Stimulated activated CD8-positive, alpha-beta memory T cell treated with anti-CD3 and anti-CD28 coated beads, Interleukin-4, amount 100 ng/mL, for 4 hours (primary cell): ENCODE results near the gene RELB.

Source experiments
- DNase-seq, 2 donors: peaks; one replicate each; pipeline ENCODE4 v3.0.0-alpha.2; 2020; ENCODE audit warnings: low read depth in 2 of 2, low spot score in 1 of 2

The RELB gene

DNA sequence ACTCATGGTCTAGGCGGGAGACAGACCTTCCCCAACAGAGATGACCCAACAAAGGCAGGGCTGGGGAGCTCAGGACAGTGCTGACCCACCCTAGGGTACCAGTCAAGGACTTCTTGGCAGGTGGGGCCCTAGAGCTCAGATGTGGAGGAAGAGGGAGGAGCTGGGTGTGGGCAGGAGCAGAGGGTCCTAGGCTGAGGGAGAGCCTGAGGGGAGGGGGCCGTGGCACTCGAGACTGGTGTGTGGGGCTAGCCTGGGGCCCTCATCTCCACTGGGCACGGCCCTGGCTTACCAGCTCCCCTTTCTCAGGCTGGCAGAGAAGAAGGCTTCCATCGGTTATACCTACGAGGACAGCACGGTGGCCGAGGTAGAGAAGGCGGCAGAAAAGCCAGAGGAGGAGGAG lies 56.2 kb downstream of the RELB start:
- DNase-seq = no peak

DNA sequence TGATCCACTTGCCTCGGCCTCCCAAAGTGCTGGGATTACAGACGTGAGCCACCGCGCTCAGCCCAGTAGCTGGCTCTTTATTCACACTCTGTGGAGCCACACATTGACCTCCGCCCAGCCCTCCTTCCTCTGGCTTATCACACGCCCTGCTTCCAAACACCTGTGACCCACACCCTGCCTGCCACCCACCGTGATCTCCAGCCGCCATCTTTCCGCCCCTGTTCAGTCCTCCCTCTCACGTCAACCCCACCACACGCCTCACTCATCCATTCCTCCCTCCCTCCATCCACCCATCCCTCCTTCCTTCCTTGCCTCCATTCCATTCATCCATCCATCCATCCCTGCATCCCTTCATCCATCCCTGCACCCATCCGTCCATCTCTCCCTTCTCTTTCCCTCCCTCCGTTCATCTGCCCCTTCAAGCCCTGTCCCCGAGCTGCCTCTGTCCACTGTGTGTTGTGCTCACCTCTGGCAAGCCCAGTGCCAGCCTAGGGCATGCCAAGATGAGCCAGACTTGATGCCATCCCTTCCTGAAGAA lies 57.4 kb downstream of the RELB start:
- DNase-seq = no peak

DNA sequence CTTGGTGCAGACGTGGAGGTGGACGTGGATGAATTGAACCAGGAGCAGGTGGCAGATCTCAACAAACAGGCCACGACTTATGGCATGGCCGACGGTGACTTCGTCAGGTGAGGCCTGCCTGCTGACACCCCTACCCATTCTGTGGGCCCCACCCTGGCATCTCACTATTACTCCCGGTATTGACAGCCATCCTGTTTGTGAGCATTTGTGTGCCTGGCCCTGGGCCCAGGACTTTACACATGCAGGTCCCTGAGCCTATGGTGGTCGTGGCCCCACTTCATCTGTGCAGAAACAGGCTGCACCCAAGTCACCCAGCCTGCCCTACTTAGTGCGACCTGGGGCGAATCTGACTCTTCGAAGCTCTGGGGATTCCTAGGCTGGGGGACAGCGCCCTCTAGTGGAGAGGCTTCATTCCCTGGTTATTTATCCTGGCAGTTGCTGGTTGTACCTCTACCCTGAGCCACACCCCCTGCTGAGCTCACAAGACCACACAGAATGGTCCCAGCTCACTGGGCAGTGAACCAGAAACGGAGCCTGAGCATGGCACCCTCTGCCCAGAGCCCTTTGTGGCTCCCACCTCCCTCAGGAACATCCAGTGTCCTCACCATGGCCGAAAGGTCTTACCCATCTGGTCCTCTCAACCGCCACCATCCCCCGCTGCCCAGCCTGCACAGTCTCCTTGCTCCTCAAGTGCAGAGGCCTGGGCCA lies 58.1 kb downstream of the RELB start:
- peak; percentile 64 to 77 for DNase-seq

DNA sequence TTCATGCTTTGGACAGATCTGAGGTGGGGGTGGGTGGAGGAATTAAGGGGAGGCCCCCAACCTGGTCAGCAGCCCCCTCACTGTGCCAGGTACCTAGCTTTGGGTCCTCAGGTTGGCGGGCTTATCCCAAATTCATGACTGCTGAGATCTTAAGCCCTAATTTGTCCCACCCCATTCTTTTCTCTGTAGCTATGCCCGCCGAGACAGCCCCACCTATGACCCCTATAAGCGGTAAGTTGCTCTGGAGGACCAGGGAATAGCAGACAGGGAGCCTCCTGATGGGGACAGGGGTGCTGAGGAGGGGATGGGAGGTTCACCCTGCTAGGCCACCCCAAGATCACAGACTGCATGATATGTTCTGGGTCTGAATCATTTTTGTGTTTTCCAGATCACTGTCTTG lies 60.7 kb downstream of the RELB start:
- no peak for DNase-seq

DNA sequence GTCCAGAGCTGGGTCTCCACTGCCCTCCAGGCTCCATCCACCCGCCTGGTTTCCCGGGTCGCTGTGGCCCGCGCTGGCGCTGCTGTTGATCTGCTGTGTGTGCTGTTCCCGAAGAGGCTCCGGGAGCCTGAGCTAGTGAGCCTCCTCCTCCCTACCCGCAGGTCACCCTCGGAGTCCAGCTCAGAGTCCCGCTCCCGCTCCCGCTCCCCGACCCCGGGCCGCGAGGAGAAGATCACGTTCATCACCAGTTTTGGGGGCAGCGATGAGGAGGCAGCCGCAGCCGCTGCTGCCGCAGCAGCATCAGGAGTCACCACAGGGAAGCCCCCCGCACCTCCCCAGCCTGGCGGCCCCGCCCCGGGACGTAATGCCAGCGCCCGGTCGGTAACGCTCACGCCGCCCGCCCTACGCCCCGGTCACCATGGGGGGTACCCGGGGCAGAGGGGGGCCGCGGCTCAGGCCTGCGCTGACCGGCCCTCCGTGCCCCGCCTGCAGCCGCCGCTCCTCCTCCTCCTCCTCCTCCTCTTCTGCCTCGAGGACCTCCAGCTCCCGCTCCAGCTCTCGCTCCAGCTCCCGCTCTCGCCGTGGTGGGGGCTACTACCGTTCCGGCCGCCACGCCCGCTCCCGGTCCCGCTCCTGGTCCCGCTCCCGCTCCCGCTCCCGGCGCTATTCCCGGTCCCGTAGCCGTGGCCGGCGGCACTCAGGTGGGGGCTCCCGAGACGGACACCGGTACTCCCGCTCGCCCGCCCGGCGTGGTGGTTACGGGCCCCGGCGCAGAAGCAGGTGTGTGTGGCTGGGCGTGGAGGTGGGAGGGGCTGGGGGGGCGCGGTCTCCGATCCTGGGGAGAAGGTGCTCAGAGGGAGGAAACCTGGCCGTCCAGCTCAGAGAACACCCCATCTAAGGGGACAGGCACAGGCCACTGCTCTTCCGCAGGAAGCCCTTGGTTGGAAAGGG lies 62.9 kb downstream of the RELB start:
- DNase-seq = no peak

DNA sequence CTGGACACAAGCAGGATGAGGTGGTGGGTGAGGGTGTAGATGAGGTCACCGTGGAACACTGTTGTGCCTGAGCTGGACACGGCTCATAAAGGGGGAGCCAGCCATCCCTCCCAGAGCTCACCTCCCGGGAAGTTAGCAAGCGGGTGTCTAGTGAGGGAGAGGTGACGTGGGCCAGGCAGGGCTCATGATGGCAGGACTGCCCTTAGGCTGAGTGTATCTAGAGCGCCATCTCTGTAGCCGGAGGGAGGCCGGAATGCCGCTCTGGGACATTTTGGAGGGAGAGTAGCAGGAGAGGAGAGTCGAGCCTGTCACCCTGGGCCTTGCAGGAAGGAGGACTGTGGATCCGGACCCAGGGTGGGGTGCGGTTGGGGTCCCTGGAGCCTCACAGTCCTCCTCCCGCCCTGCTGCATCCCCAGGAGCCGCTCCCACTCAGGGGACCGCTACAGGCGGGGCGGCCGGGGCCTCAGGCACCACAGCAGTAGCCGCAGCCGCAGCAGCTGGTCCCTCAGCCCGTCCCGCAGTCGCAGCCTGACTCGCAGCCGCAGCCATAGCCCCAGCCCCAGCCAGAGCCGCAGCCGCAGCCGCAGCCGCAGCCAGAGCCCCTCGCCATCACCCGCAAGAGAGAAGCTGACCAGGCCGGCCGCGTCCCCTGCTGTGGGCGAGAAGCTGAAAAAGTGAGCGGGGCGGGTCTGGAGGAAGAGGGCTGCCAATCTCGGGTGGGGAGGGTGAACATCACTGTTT lies 65.8 kb downstream of the RELB start:
- DNase-seq = no peak

DNA sequence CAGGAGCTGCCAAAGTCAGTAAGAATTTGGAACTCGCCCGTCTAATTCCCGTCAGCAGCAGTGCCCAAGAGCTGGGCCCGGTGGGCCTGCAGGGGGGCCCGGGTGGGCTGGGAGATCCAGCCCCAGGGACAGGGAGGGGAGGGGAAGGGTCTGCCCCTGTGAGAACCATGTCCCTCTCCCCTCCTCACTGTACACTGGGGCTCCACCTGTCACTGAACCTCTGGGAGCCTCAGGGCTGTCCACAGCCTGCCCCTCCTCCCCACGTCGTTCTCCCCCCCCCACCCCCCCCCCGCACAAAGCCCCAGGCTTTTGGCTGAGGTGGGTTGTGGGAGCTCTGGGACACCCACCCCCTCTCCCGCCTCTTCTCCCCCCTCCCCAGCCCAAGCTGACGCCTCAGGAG lies 66.8 kb downstream of the RELB start:
- DNase-seq = no peak

DNA sequence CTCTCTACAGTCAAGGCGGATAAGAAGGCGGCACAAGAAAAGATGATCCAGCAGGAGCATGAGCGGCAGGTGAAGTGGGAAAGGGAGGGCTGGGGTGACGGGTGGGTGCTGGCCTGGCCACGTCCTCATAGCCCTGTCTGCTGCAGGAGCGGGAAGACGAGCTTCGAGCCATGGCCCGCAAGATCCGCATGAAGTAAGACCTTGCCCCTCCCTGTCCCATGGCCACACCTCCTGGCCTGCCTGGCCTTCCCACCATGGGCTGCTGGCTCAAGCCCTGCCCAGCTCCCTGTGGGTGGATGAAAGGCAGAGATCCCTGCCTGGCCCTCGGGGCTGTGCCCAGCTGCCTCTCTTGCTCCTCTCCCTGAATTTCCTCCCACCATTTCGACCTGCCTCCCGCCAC lies 67.8 kb downstream of the RELB start:
- DNase-seq = no peak

DNA sequence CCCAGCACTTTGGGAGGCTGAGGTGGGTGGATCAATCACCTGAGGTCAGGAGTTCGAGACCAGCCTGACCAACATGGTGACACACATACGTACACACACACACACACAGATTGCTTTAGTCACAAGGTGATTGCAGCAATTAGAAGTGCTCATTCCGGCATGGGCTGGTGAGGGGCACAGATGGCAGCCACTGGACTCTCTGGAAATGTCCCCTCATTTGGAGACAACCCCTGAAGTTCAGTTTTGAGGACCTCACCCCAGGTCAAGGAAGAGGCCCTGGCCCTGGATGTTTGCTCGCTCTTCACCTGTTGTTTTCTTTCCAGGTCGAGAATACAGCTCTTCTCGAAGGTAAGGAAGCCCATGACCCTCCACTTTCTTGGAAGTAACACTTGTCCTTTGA lies 69.0 kb downstream of the RELB start:
- DNase-seq = no peak

DNA sequence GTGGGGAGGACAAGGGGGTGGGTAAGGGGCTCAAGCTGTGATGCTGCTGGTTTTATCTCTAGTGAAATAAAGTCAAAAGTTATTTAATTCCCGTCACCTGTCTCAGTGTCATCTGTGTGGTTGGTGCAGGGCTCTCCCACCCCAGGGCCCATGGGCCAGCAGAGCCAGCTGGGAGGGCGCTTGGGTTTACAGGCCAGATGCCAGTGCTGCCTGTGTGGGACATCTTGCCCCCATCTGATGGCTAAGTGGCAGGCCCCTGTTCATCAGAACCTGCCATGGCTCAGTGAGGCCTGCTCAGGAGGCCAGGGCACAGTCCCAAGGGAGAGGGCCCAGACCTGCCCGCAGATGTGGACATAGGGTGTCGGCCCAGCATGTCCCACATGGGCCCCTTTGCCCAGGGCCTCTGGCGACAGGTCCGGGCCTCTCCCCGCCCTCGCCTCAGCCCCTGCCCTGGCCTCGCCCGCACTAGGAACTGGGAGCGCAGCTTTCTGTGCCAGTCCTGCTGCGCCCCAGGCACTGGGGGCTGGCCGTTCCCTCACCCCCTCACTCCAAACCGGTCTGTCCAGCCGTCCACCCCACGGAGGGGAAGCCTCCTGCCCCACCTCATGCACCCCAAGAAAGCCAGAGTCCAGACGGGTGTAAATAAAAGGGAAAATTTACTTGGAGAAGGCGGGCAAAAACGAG lies 69.7 kb downstream of the RELB start:
- no peak for DNase-seq

DNA sequence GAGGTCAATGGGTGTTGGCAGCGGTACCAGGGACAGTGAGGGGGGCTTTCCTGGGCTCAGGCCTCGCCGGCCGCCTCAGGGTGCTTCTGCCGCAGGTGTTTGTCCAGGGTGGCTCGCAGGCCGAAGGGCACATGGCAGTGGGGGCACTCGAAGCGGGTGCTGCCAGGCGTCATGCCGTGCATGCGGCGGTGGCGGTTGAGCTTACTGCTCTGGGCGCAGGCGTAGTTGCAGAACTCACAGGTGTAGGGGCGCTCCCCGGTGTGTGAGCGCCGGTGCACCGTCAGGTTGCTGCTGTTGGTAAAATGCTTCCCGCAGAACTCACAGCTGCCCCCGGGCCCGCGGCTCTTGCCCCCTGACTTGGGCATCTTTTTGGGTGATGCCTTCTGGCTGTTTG lies 70.3 kb downstream of the RELB start:
- no peak for DNase-seq

DNA sequence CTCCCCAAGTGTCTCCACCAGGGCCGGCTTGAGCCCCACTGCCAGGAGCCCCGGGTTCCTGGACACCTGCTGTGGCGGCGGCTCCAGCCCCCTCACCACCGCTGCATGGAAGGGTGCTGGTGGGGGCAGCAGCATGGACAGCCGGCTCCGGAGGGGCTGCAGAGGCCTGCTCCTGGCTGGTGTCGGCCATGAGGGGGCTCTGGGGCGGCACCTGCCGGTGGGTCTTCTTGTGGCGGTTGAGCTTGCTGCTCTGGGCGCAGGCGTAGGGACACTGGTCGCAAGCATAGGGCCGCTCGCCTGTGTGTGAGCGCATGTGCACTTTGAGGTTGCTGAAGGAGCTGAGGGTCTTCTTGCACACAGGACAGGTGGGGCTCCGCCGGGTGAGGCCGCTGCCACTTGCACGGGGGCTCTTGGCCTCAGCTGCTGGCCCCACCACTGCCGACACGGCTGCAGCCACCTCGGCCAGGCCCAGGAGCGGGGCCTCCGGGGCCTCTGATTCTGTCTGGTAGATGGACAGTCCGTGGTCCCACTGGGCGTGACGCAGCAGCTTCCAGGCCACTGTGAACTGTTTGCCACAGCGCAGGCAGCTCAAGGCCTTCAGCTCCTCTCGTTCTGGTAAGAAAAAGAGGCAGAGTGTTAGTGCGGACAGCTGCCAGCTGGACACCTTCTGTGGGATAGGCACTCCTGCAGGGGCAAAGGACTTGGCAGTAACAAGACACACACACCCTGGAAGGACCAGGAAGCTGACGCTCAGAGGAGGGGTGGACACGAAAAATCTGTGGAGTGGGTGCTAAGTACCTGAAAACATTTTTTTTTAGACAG lies 70.9 kb downstream of the RELB start:
- no peak for DNase-seq

DNA sequence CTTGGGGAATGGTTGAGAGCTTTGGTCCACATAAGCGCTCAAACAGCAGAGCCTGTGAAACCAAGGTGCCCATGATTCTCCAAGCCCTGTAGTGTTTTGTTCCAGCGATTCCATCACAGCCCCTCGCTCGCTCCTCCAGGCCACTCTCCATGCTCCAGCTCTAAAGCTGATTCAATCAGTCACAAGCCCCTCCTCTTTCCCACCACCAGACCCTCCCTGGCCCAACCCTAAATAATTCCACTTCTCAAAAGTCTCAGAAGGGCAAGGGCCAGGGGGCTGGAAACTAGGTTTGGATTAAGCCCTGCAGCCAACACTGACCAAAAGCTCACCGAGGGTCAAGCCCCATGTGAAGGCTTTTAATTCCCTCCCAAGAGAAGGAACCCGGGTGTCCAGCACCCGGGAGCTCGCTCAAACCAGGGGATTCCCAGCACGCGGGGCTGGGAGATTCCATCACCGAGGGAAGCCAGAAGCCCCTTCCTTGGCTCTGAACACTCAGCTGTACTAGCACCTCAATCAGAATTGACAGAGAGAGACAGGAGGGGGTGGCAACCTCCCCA lies 73.6 kb downstream of the RELB start:
- DNase-seq = no peak

DNA sequence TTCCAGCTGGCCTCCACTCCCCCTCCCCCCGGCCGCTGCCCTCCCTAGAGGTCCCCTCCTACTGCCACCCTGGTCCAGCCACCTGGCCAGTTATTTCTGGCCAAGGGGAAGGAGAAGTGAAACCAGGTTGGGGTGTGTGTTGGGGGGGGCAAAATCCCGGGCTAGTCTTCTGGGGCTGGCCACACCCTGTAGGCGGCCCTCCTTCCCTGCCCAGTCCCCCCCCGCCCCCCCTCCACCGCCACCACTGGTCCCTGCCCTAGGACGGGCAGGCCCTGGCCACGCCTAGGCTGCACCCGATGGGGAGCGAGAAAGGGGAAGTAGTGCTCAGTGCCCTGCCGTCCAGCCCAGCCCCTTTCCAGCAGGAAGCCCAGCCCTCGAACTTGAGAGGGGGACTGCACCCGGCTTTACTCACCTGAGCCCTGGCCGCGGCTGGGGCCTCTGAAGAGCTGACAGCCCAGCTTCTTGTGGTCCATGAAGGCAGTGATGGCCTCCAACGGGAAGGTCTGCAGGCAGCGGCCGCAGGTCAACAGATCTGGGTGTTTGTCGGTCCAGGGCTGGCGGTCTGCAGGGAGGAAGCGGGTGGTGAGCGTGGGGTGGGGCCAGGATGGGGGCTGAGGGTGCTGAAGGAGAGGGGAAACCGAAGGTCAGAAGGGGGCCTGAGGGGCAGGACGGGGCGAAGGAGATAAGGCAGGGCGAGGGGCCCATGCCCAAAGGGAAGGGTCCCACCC lies 74.2 kb downstream of the RELB start:
- DNase-seq = no peak

DNA sequence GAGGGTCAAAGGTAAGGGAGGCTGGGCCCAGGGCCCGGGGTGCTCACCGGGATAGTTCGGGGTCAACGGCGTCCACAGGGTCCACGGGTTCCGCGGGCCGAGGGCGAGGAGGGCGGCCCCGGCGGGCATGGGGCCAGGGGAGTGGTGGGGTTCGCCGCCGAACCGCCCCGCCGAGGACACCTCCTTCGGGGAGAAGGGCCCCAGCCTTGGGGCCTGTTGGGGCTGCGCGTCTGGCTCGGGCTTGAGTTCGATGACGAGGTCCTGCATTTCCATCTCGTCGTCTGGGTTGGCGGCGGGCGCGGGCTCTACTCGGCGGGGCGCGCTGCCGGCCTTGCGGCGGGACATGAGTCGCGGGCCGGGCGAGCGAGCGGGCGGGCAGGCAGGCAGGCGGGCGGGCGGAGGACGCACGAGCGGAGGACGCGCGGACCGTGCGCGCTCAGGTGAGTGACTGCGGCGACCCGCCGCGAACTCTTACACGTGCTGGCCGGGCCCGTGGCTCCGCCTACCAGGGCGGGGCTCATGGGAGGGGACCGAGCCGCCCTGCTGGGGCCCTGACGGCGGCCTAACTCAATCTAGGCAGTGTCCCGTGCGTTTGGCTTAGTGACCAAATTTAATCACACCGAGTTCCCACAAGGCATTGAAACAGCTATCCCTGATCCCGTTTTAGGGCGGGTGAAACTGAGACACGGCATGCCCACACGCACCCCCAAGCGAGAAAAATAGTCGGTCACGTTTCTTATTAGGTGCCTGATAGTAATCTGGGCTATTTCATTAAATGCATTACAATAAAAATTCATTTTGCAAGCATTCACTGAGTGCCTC lies 75.0 kb downstream of the RELB start, which contains the start of gene ZNF296:
Gene ZNF296 (minus strand): TSS at position 450 of the 822 bp plus-strand sequence. CDS start 105 bp downstream, at position 345.
- DNase-seq = peak; percentile 33 to 64

DNA sequence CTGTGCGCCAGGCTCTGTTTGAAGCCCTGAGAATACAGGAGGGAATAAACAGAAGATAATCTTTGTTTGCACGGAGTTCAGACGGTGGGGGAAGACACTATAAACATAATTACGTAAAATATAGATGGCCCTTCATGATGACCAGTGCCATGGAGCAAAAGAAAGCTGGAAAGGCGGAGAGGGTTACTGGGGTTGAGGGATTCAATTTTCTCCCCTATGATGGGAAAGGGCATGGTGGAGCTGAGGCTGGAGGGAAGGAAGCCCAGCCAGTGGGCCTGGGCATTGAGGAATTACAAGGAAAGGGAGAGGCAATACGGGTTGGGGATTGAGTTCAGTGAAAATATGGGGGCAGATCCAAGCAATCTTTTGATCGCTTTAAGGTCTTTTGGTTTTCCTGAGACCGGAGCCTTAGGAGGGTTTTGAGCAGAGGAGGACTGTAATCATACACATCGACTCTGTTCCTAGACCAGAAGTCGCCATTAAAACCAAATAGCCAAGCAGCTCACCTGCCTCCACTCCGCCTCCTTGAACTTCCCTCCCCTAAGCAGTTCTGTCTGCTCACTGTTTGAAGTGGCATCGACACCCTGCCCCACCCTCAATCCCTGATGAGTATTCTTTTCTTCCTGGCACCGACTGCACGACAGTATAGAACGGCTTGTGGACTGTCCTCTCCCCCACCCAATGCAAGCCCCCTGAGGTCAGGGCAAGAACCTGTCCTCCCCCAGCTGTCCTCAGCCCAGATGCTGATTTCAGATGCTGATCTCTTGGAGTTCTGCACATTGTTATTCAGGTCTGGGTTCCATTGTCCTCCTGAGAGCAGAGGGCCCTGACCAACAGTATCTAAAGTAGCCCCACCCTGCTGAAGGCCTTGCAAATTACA lies 75.8 kb downstream of the RELB start:
- no peak for DNase-seq
